ENCODE data around the gene HNRNPA1L2.

GRCh38 chr13:52652196-52652979 is 10.2 kb downstream of the HNRNPA1L2 start, which contains the start of gene SUGT1:
- TF ChIP-seq GABPA (IDR thresholded peaks at IDR 0.05; ENCODE audit: low read depth), result peak; percentile 92
- peak; percentile 66 for TF ChIP-seq CTCF (IDR thresholded peaks at IDR 0.05; ENCODE audit: insufficient read depth, low read length)
- peak; percentile 42 for TF ChIP-seq REST (IDR thresholded peaks at IDR 0.05; ENCODE audit: insufficient replicate concordance, low read depth)
- TF ChIP-seq POLR2AphosphoS5 (IDR thresholded peaks at IDR 0.05; ENCODE audit: low read depth), result peak; percentile 85
- TF ChIP-seq SPI1 (IDR thresholded peaks at IDR 0.05; ENCODE audit: borderline replicate concordance, low read depth), result peak; percentile 38; the same call in 1 of the 2 replicates
